ENCODE data around the gene ARSI. TPM values are rescaled to one million over a fixed set of nuclear protein-coding genes. Genes with fewer than 3 reads are reported as not detected.

The ARSI gene
- total RNA-seq, 3 donors from 2014 or later: 0.41 to 1.6 (median 0.63) TPM

GRCh38 chr5:150256410-150257064 lies 46.2 kb downstream of the ARSI start:
- peak; percentile 14 for ATAC-seq
- no peaks in the 10 kb centered on the region for H3K36me3 ChIP-seq (ENCODE audit: low read depth)
- no peak for TF ChIP-seq CTCF (IDR thresholded peaks at IDR 0.05)
- no peak for DNase-seq
- intact Hi-C loops (cut with DNase I, micrococcal nuclease): no loop called here
- H3K4me1 ChIP-seq (ENCODE audit: low read depth): no peaks in the 10 kb centered on the region
- H3K9me3 ChIP-seq: no peaks in the 10 kb centered on the region
- H3K4me3 ChIP-seq: no peak overlapping the region

- Histone ChIP-seq H3K4me1 (ENCODE audit: low read depth) (no peaks in the 10 kb centered on the region), H3K36me3 (ENCODE audit: low read depth) (no peaks in the 10 kb centered on the region), H3K9me3 (no peaks in the 10 kb centered on the region), H3K4me3 (no peak overlapping the region)
- ATAC-seq (no peak), DNase-seq (no peak)
- TF ChIP-seq CTCF (IDR thresholded peaks at IDR 0.05): no peak
- intact Hi-C loops (cut with DNase I, micrococcal nuclease): no loop called here
Measured at GRCh38 chr5:150255659-150256409, 46.9 kb downstream of the ARSI start.

GRCh38 chr5:150254774-150255173 lies 47.9 kb downstream of the ARSI start:
- no peak for DNase-seq
- ATAC-seq: no peak
- no peak overlapping the region for H3K4me3 ChIP-seq
- no peaks in the 10 kb centered on the region for H3K36me3 ChIP-seq (ENCODE audit: low read depth)
- TF ChIP-seq CTCF (IDR thresholded peaks at IDR 0.05): no peak
- H3K9me3 ChIP-seq: no peaks in the 10 kb centered on the region
- no peaks in the 10 kb centered on the region for H3K4me1 ChIP-seq (ENCODE audit: low read depth)
- intact Hi-C loops (cut with DNase I, micrococcal nuclease): no loop called here

- ATAC-seq (no peak), DNase-seq (no peak)
- H3K4me1 ChIP-seq (ENCODE audit: low read depth): no peaks in the 10 kb centered on the region
- no peak for TF ChIP-seq CTCF (IDR thresholded peaks at IDR 0.05)
- H3K4me3 ChIP-seq: no peak overlapping the region
- no peaks in the 10 kb centered on the region for H3K9me3 ChIP-seq
- no peaks in the 10 kb centered on the region for H3K36me3 ChIP-seq (ENCODE audit: low read depth)
- intact Hi-C loops (cut with DNase I, micrococcal nuclease): no loop called here
Measured at GRCh38 chr5:150254363-150254762, 48.3 kb downstream of the ARSI start.

- Histone ChIP-seq H3K9me3 (no peaks in the 10 kb centered on the region), H3K36me3 (ENCODE audit: low read depth) (no peaks in the 10 kb centered on the region), H3K4me1 (ENCODE audit: low read depth) (no peaks in the 10 kb centered on the region), H3K4me3 (no peak overlapping the region)
- intact Hi-C loops (cut with DNase I, micrococcal nuclease): no loop called here
- TF ChIP-seq CTCF (IDR thresholded peaks at IDR 0.05): no peak
- no peak for ATAC-seq
- DNase-seq: no peak
Measured at GRCh38 chr5:150253416-150254208, 49.1 kb downstream of the ARSI start.

Measured in mucosa of descending colon (tissue), 3 donors.